ENCODE measurements around the gene C1orf116.
A peak's percentile ranks its signal among the peaks of the same experiment; 100 is the strongest.

The C1orf116 gene

DNA sequence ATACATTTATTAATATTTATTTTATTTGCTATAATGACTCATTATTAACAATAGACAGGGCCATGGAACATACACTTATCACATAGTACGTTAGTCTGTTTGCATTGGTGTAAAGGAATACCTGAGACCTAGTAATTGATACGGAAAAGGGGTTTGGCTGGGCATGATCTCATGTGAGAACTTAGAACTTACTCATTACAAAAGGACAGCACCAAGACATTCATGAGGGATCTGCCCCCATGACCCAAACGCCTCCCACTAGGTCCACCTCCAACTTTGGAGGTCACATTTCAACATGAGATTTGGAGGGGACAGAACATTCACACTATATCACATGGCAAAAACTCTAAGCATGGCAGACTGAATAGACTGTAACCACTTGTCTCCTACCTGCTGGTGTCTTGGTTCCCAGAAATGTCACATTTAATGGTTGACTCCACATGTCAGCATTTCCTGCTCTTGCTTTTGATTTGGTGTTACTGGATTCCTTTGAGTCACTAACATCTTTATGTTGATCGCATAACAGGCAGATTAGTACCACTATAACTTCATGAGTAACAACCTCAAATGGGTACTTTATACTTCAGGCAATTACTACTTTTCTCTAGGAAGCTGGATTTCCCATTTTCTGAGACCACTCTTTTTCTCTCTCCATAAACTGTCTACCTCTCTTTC, 3.5 kb upstream of the C1orf116 start:
- Mint-ChIP-seq H3K9me3 (no peaks in the 10 kb centered on the region), H3K36me3 (no peaks in the 10 kb centered on the region), H3K4me3 (no peak overlapping the region), H3K27me3 (peaks cover 17% of the 10 kb centered on the region), H3K4me1 (no peaks in the 10 kb centered on the region), H3K27ac (no peak overlapping the region)
- ATAC-seq (ENCODE audit: low read depth) (no peak), DNase-seq (ENCODE audit: low spot score in 2 of 2) (no peak)

DNA sequence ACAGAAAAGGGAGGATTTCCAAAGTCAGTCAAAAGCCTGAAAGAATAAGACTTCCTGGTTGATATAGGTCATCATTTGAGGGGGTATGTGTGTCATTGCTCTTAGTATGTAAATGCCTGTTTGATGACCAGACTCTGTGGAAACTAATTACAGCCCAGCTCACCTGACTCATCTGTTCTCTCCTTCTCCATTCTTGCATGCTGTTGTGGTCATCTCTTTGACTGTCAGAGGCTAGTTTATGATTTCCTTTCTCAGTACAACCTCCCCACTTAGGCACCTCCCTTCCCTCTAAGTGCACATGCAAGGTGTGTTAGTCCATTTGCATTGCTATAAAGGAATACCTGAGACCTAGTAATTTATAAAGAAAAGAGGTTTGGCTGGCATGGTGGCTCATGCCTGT, 2.4 kb upstream of the C1orf116 start:
- Mint-ChIP-seq H3K27ac (no peak overlapping the region), H3K4me1 (no peaks in the 10 kb centered on the region), H3K4me3 (no peak overlapping the region), H3K9me3 (no peaks in the 10 kb centered on the region), H3K27me3 (peaks cover 20% of the 10 kb centered on the region), H3K36me3 (no peaks in the 10 kb centered on the region)
- DNase-seq (ENCODE audit: low spot score in 2 of 2) (no peak), ATAC-seq (ENCODE audit: low read depth) (no peak)

DNA sequence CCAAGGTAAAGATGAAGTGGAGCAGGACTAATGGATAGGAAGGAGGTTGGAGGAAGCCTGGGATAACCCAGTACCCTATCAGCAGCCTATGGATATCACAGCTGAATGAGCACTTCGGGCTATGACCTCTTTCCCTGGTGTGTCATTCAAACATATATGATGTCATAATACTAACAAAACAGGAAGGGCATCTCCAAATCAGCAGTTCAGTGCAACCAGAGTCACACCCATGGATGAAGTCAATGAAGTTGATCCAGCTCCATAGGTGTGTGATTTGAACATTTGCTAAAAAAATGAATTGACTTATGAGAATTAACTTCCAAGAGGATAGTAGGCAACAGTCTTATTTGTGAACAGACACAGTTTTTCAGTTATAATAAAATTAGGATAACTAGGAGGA, 1.7 kb upstream of the C1orf116 start:
- Mint-ChIP-seq H3K9me3 (no peaks in the 10 kb centered on the region), H3K36me3 (no peaks in the 10 kb centered on the region), H3K4me3 (no peak overlapping the region), H3K27ac (no peak overlapping the region), H3K27me3 (peaks cover 21% of the 10 kb centered on the region), H3K4me1 (no peaks in the 10 kb centered on the region)
- no peak for DNase-seq (ENCODE audit: low spot score in 2 of 2)
- peak; percentile 38 for ATAC-seq (ENCODE audit: low read depth)

DNA sequence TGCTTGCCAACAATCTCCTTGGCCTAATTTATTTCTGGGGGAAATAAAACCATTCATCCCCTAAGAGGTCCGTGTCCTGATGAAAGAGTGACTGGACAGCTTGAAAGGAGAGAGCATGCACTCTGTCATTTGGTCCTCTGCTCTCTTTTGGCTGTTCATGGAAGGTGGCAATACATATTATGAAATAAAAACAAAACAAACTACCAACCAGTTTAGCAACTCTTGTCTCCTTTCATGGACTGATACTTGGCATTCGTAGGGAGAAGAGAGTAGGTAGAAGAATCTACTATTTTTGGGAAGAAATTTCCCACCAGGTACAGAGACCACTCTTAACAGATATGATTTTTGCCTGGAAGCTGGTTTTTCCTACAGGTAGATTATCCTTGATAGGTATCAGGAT, 746 bp upstream of the C1orf116 start:
- Mint-ChIP-seq H3K27ac (no peak overlapping the region), H3K4me1 (no peaks in the 10 kb centered on the region), H3K4me3 (no peak overlapping the region), H3K27me3 (peaks cover 21% of the 10 kb centered on the region), H3K36me3 (no peaks in the 10 kb centered on the region), H3K9me3 (no peaks in the 10 kb centered on the region)
- DNase-seq (ENCODE audit: low spot score in 2 of 2) (no peak), ATAC-seq (ENCODE audit: low read depth) (no peak)

DNA sequence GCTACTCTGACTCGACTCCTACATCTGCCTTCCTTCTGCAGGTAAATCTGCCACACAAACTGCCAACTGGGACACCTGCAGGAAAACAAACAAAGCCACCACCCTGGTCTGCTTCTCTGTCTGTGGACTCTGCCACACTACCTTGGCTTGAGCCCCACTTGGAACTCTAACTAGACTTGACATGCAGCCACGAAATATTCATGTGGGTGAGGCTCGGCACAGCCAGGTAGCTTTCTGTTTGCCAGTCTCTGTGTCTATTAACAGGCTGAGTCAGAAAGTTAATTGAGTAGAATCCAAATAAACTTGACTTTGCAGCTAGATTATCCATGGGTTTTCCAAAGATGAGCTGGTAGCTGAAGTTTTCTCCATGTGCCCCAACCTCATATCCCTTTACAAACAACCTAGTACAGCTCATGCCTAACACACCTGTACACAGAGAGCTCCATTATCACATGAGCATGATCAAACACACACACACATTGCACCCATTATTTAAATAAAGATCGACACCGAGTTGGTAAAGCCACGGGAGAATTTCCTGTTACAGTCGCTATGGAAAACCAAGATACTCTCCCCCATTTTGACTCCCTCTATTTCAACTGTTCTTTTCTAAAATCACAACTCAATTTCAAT, 808 bp downstream of the C1orf116 start:
- ATAC-seq (ENCODE audit: low read depth) (no peak), DNase-seq (ENCODE audit: low spot score in 2 of 2) (no peak)
- H3K4me1 Mint-ChIP-seq: no peaks in the 10 kb centered on the region
- H3K9me3 Mint-ChIP-seq: no peaks in the 10 kb centered on the region
- no peak overlapping the region for H3K4me3 Mint-ChIP-seq
- H3K27ac Mint-ChIP-seq: no peak overlapping the region
- H3K27me3 Mint-ChIP-seq: peaks cover 27% of the 10 kb centered on the region
- no peaks in the 10 kb centered on the region for H3K36me3 Mint-ChIP-seq

DNA sequence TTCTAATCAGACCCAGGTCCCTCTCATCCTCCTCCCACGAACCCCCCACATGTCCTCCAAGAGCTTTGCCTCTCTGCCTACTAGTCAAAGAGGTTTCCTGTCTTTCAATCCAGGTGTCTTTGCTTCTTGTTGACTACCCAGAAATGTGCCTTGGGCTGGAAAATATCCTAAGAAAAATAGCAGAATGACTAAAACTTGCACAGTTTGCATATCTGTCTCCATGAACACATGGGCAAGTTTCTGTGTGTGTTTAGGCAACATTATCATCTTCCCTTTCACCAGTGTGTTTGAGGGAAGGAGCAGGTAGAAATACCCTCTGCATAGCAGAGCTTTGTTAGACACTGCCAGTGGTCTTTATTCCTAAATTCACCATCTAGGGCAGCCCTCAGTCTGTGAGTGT, 1.5 kb downstream of the C1orf116 start:
- Mint-ChIP-seq H3K36me3 (no peaks in the 10 kb centered on the region), H3K4me1 (no peaks in the 10 kb centered on the region), H3K27me3 (peaks cover 27% of the 10 kb centered on the region), H3K4me3 (no peak overlapping the region), H3K9me3 (no peaks in the 10 kb centered on the region), H3K27ac (no peak overlapping the region)
- no peak for DNase-seq (ENCODE audit: low spot score in 2 of 2)
- ATAC-seq (ENCODE audit: low read depth): no peak

DNA sequence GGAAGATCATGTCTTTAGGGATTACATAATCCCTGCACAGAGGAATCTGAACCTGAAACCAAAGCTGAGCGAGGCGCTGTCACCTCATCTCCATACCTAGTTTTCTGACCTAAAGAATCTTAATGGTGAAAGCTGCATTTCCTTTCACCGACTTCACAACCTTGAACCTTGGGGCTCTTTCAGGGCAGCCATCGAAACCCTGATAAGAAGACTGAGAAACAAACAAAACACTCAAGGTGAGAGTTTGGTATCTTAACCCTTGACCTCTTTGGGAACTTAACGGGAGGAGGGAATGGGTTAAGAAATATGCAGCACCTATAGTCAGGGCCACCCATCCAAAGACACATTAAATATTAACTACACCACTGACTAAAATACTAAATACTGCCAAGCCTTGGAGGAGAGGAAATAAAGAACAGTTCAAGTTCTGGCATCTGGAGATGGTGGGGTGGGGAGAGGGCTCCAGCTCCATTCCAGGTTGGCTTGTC, 2.0 kb downstream of the C1orf116 start:
- Mint-ChIP-seq H3K4me3 (no peak overlapping the region), H3K27me3 (peaks cover 27% of the 10 kb centered on the region), H3K27ac (no peak overlapping the region), H3K9me3 (no peaks in the 10 kb centered on the region), H3K36me3 (no peaks in the 10 kb centered on the region), H3K4me1 (no peaks in the 10 kb centered on the region)
- ATAC-seq (ENCODE audit: low read depth) (no peak), DNase-seq (ENCODE audit: low spot score in 2 of 2) (no peak)

DNA sequence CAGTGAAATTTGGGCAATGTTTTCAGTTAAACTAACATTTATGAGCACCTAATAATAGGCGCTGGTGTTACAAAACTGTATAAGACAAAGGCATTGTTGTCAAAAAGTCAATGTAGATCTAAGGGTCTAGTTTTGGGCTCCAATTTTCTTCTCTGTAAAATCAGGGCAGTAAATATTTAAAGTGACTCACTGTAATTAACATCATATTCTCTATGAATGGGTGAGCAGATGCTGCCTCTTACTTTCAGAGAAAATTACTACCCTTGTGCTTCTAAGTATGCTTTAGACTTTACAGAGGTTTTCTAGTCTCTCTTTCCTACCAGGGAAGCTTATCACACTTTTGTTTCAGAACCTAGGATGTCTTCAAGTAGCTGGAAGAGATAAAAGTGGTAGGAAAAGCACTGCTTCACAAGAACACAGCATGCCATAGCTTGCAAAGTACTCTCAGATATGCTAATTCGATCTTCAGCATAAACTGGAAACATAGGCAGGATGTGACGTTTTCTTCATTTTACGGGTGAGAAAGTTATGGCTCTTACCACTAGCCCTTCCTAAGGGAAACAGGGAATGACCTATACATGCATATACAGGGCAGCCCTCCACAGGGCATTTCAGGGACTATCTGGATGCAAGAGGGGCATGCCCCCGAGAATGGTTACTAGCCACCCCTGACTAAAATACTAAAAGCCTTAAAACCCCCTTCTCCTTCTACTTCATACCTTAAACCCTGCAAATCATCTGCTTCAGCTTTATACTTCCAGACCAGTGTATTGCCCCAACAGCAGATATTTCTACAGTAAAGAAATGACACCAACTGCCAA, 2.6 kb downstream of the C1orf116 start:
- H3K9me3 Mint-ChIP-seq: no peaks in the 10 kb centered on the region
- H3K4me3 Mint-ChIP-seq: no peak overlapping the region
- DNase-seq (ENCODE audit: low spot score in 2 of 2) (no peak), ATAC-seq (ENCODE audit: low read depth) (no peak)
- no peaks in the 10 kb centered on the region for H3K36me3 Mint-ChIP-seq
- no peak overlapping the region for H3K27ac Mint-ChIP-seq
- H3K27me3 Mint-ChIP-seq: peaks cover 21% of the 10 kb centered on the region
- H3K4me1 Mint-ChIP-seq: no peaks in the 10 kb centered on the region

DNA sequence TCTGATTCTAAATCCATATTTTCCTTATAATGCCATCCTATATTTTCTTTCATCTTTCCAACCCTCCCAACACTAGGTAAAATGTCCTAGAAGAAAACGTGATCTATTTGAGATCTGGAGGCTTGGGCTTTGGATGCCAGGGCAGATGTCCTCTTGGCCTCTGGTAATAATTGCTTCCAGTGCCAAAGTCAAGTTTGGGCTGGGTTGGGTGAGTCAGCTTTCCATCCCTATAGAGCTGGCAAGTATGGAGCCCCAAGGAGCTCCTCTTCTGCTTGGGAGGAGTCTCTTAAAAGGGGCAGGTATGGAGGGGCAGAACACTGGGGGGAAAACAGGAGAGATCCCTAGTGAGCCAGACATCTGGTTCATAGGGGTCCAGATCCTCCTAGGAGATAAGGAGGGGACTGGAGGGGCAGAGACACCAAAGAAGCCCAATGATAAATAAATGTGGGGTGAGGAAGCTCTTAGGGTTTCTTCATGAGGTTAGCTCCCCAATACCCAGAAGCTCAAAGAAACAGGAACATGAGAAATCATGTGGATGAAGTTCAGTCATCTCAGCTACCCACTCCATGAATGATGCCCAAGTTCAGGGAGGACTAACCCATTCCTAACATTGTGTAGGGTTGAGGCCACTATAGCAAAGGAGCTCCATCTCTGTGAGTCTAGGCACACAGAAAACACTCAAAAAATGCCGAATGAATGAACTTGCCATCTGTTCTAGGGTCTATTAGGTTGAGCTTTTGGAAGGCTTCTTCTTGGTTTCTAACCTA, 3.5 kb downstream of the C1orf116 start:
- Mint-ChIP-seq H3K36me3 (no peaks in the 10 kb centered on the region), H3K4me3 (no peak overlapping the region)

DNA sequence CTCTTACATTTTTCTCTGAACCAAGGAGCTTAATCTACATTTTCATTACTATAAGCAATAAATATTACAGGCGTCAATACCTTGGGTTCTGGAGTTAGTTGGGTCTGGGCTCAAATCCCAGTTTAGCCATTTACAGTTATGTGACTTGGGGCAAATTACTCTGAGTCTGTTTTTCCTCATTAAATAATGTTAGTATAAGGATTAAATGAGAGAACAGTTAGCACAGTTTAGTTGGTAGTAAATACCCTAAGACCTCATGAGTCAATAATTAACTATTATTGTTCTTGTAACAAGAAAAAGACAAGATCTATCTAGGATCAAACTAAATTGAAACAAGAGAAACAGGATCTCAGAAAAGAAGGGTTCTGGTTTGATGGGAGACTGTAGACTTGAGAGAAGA, 4.6 kb downstream of the C1orf116 start:
- H3K9me3 Mint-ChIP-seq: no peaks in the 10 kb centered on the region
- no peak for ATAC-seq (ENCODE audit: low read depth)
- no peaks in the 10 kb centered on the region for H3K36me3 Mint-ChIP-seq
- no peak for DNase-seq (ENCODE audit: low spot score in 2 of 2)
- H3K4me3 Mint-ChIP-seq: no peak overlapping the region
- peaks cover 22% of the 10 kb centered on the region for H3K27me3 Mint-ChIP-seq
- no peak overlapping the region for H3K27ac Mint-ChIP-seq
- no peaks in the 10 kb centered on the region for H3K4me1 Mint-ChIP-seq

More for the DNA sequence above, 3.5 kb downstream of the C1orf116 start:
- Mint-ChIP-seq H3K9me3 (no peaks in the 10 kb centered on the region), H3K27me3 (peaks cover 24% of the 10 kb centered on the region), H3K27ac (no peak overlapping the region), H3K4me1 (no peaks in the 10 kb centered on the region)
- DNase-seq (ENCODE audit: low spot score in 2 of 2) (no peak), ATAC-seq (ENCODE audit: low read depth) (no peak)

DNA sequence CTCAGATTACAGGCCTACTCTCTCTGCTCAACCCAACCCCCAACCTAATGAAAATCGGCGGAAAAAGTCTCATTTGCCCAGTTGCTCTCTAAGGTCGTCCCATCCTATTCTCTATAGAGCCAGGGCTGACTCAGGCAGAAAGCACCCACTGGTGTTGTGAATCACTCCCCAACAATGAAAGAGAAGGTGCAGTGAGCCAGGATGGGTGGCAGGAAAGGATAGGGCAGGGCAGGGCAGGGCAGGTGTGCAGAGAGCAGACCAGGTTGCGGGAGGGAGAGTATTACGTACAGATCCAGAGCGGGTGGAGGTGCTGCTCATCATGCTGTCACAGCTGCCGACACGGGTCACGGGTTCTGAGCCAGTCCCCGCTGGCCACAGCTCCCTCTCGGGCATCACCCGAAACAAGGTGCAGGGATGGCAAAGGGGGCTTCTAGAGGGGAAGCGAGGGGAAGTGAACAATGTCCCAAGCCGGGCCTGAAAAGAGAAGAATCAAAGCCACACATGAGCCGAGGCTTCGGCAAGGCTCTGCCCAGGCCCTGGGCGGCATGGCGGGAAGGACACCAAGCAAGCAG, 5.3 kb downstream of the C1orf116 start:
- Mint-ChIP-seq H3K9me3 (no peaks in the 10 kb centered on the region), H3K27ac (no peak overlapping the region), H3K4me1 (no peaks in the 10 kb centered on the region), H3K27me3 (peaks cover 22% of the 10 kb centered on the region), H3K4me3 (no peak overlapping the region), H3K36me3 (no peaks in the 10 kb centered on the region)
- no peak for ATAC-seq (ENCODE audit: low read depth)
- no peak for DNase-seq (ENCODE audit: low spot score in 2 of 2)

DNA sequence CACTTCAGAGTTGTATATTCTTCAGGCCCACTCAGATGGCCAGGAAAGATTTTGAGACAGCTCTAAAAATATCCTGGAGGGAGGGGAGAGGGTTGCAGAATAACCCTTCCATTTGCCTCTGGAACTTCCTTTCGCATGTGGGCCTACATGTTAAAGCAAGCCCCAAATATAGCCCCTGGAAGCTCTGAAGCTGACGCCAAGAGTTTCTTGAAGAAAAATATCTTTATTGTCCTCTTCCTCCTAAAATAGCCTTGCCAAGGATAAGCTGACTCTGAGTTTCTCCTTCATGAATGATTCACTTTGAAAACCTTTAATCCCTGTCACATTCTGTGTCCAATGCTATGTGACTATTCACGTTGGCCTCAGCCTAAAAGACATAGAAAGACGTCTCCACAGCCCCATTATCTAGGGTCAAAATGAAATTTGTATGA, 6.4 kb downstream of the C1orf116 start:
- Mint-ChIP-seq H3K9me3 (no peaks in the 10 kb centered on the region), H3K4me1 (peaks cover 3% of the 10 kb centered on the region), H3K27ac (no peak overlapping the region), H3K4me3 (no peak overlapping the region), H3K36me3 (no peaks in the 10 kb centered on the region), H3K27me3 (peaks cover 19% of the 10 kb centered on the region)
- DNase-seq (ENCODE audit: low spot score in 2 of 2) (no peak), ATAC-seq (ENCODE audit: low read depth) (no peak)

DNA sequence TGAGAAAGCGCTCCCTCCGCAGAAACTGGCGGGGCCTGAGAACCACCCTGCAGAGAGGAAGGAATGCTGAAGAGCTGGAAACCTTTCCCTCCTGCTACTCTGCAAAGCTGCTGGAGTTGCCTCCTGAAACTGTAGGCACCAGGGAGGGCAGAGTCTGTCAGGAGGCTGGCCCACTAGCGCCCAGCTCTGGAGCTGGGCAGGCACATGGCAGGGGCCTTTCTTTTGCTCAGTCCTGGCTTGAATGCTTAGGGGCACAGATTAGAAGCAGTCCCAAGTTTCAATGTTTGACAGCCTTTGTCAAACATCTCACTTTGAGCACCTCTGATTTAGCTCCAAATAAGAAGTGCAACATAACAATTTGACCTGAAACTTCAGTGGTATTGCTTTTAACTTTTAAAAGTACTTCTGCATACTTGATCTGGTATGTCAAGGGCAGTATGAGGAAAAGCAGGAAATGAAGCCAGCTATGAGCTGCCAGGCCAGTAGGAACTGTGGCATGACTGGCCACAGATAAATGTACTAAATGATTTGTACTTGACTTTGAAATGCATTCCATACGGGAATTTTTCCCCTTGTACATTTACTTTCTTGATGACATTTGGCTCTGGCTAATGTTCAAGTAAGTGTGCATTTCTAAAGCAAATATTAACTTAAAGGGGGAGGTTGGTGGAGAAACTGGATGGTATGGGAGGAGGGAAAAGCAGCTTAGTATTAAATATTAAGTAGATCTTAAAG, 7.2 kb downstream of the C1orf116 start:
- no peak for ATAC-seq (ENCODE audit: low read depth)
- H3K4me1 Mint-ChIP-seq: peaks cover 3% of the 10 kb centered on the region
- no peak for DNase-seq (ENCODE audit: low spot score in 2 of 2)
- H3K4me3 Mint-ChIP-seq: no peak overlapping the region
- no peaks in the 10 kb centered on the region for H3K36me3 Mint-ChIP-seq
- H3K27ac Mint-ChIP-seq: no peak overlapping the region
- no peaks in the 10 kb centered on the region for H3K9me3 Mint-ChIP-seq
- peaks cover 21% of the 10 kb centered on the region for H3K27me3 Mint-ChIP-seq

Measured in memory B cell (primary cell).